ENCODE results near the gene KLHL26. TPM values are rescaled to one million over a fixed set of nuclear protein-coding genes. Genes with fewer than 3 reads are reported as not detected.

The KLHL26 gene
- total RNA-seq, 1 experiment from 2014 or later: 10.7 TPM

- Histone ChIP-seq H3K9ac (ENCODE audit: extremely low read depth, insufficient read length, low read length) (no peak overlapping the region), H2AFZ (ENCODE audit: low read length) (no peak overlapping the region), H2BK15ac (ENCODE audit: low read depth, low read length) (no peak overlapping the region), H2BK12ac (ENCODE audit: insufficient read length, low read depth, low read length) (no peak overlapping the region), H2AK5ac (ENCODE audit: insufficient read length, low read length) (no peak overlapping the region), H2BK20ac (ENCODE audit: low read depth, low read length, poor library complexity, severe bottlenecking) (no peak overlapping the region), H2BK5ac (ENCODE audit: insufficient read length, low read length) (no peak overlapping the region), H3K56ac (ENCODE audit: insufficient read length, low read depth, low read length) (no peak overlapping the region), H3K4me1 (ENCODE audit: insufficient read depth, low read length) (no peaks in the 10 kb centered on the region), H3K23ac (ENCODE audit: insufficient read length, low read depth, low read length) (no peak overlapping the region), H3K4me2 (ENCODE audit: insufficient read depth, insufficient read length, low read length) (no peak overlapping the region), H4K20me1 (ENCODE audit: control insufficient read depth, insufficient read depth, insufficient read length) (no peaks in the 10 kb centered on the region), H3K79me2 (ENCODE audit: insufficient read depth, low read length) (no peaks in the 10 kb centered on the region), H3K23me2 (ENCODE audit: insufficient read length, low read depth, low read length, poor library complexity, severe bottlenecking) (no peaks in the 10 kb centered on the region), H3K4ac (ENCODE audit: low read depth, low read length) (no peak overlapping the region), H3K18ac (ENCODE audit: insufficient read length, low read depth, low read length) (no peak overlapping the region), H3K27me3 (ENCODE audit: insufficient read depth, low read length) (no peaks in the 10 kb centered on the region), H3K14ac (ENCODE audit: insufficient read depth, low read length) (no peak overlapping the region), H4K91ac (ENCODE audit: insufficient read length, low read depth, low read length) (no peak overlapping the region), H4K8ac (replicated peaks; ENCODE audit: insufficient read length, low read depth, low read length) (no peak overlapping the region), H2BK120ac (ENCODE audit: low read depth, low read length, poor library complexity, severe bottlenecking) (no peak overlapping the region), H3K27ac (ENCODE audit: insufficient read length, low read depth, low read length) (no peak overlapping the region), H4K5ac (ENCODE audit: insufficient read length, low read depth, low read length) (no peak overlapping the region), H3K9me3 (ENCODE audit: control insufficient read depth, low read depth, low read length) (no peaks in the 10 kb centered on the region), H3T11ph (ENCODE audit: low read length) (no peak overlapping the region), H3K79me1 (ENCODE audit: insufficient read depth, low read depth, low read length, poor library complexity, severe bottlenecking) (no peaks in the 10 kb centered on the region)
- Mint-ChIP-seq H3K4me3 (no peak overlapping the region), H3K4me1 (peaks cover 22 to 29% of the 10 kb centered on the region in 2 experiments), H3K27ac (no peak overlapping the region; a peak in 1 of 7 replicates), H3K9me3 (no peaks in the 10 kb centered on the region; a peak in 1 of 5 replicates), H3K36me3 (ENCODE audit: insufficient read depth in 1 of 3, low read depth in 3 of 3) (peaks cover 0 to 4% (median 0%) of the 10 kb centered on the region in 3 experiments; a peak in 1 of 7 replicates), H3K27me3 (ENCODE audit: low read depth) (peaks cover 1% of the 10 kb centered on the region)
- TF ChIP-seq CTCF (conservative IDR thresholded peaks at IDR 0.05): no peak
- DNase-seq: no peak
- no CpG with 5 or more reads among the region's 10 CpGs for WGBS (ENCODE audit: extremely low coverage, insufficient read length, low lambda C conversion rate)
Measured at GRCh38 chr19:18660939-18661670, 24.3 kb downstream of the KLHL26 start.

Measured in H9 (cell line).